NCI-H460 (cell line): ENCODE data around the gene HAUS8. TPM values are rescaled to one million over a fixed set of nuclear protein-coding genes. Genes with fewer than 3 reads are reported as not detected.

Experiments
- DNase-seq: peaks from one replicate; pipeline ENCODE4 v3.0.0-alpha.2; 2016; ENCODE audit warnings: low read depth; ENCODE audit errors: extremely low read depth
- total RNA-seq: library from RNA; depleted of rRNA; stranded (reverse); fragments of >200 nt; shearing (Covaris generic); gene quantifications from 2 replicates; pipeline ENCODE4 v1.2.3, GENCODE V29; 2014; rRNA removed

Gene HAUS8
- total RNA-seq, 1 experiment from 2014 or later = 5.1 TPM

- no peak for DNase-seq
Measured at GRCh38 chr19:17004386-17004785, 70.9 kb downstream of the HAUS8 start.

GRCh38 chr19:17002455-17002854, 72.8 kb downstream of the HAUS8 start:
- DNase-seq = no peak

- no peak for DNase-seq
Measured at GRCh38 chr19:17001603-17002183, 73.6 kb downstream of the HAUS8 start.

Other genes with a start within 250 kb of the HAUS8 start
- 13.3 and 17.5 TPM in 2 replicates for gene SIN3B, start 246.1 kb downstream of the HAUS8 start, total RNA-seq
- not detected in 2 replicates for gene F2RL3, start 186.5 kb downstream of the HAUS8 start, total RNA-seq
- 0.10 TPM in 1 of 2 replicates, not detected in the other for gene CPAMD8, start 48.6 kb downstream of the HAUS8 start, total RNA-seq
- gene MYO9B, start 325 bp upstream of the HAUS8 start, total RNA-seq = 12.4 and 13.5 TPM in 2 replicates
- 25.1 and 28.9 TPM in 2 replicates for gene USE1, start 139.9 kb upstream of the HAUS8 start, total RNA-seq
- gene OCEL1, start 150.8 kb upstream of the HAUS8 start, total RNA-seq = 3.7 and 3.8 TPM in 2 replicates
- gene NR2F6, start 170.5 kb upstream of the HAUS8 start, total RNA-seq = 38.1 and 46.6 TPM in 2 replicates
- not detected in 2 replicates for gene USHBP1, start 189.3 kb upstream of the HAUS8 start, total RNA-seq
- gene BABAM1, start 192.0 kb upstream of the HAUS8 start, total RNA-seq = 71.1 and 74.3 TPM in 2 replicates
- gene ANKLE1, start 206.4 kb upstream of the HAUS8 start, total RNA-seq = 1.2 and 1.5 TPM in 2 replicates
- 1.3 and 1.4 TPM in 2 replicates for gene ABHD8, start 228.0 kb upstream of the HAUS8 start, total RNA-seq
- gene MRPL34, start 230.4 kb upstream of the HAUS8 start, total RNA-seq = 55.1 and 60.1 TPM in 2 replicates
- 15.1 and 15.3 TPM in 2 replicates for gene DDA1, start 234.1 kb upstream of the HAUS8 start, total RNA-seq